ENCODE results near the gene KRT74.

KRT74 gene

DNA sequence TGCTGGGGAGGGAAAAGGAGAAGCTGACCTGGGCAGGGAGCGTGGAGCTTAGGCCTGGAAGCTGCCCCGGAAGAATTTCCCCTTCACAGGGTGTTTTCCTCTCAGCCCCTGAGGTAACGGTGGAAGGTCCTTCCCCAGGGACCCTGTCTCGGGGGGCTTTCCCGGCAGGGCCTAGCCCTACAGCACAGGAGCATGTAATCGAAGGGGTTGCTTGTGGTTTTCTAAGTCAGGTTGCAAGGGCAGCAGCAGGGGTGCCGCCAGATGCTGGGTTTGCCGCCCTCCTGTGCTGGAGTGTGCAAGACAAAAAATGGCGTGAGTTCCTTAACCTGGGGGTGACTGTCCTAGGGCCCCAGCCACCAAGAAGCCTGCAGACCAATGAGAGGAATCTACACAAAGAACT is 1.6 kb upstream of the KRT74 start:
- no peak for DNase-seq (ENCODE audit: low read depth in 2 of 2)

- DNase-seq (ENCODE audit: low read depth in 2 of 2): no peak
These were observed 337 bp downstream of the KRT74 start for GRCh38 chr12:52573306-52573705.

GRCh38 chr12:52570511-52570910 is 3.1 kb downstream of the KRT74 start:
- DNase-seq (ENCODE audit: low read depth in 2 of 2): no peak

- DNase-seq (ENCODE audit: low read depth in 2 of 2): no peak
These were observed 5.5 kb downstream of the KRT74 start for GRCh38 chr12:52568111-52568510.

- no peak for DNase-seq (ENCODE audit: low read depth in 2 of 2)
These were observed 6.8 kb downstream of the KRT74 start for GRCh38 chr12:52566847-52567291.

DNA sequence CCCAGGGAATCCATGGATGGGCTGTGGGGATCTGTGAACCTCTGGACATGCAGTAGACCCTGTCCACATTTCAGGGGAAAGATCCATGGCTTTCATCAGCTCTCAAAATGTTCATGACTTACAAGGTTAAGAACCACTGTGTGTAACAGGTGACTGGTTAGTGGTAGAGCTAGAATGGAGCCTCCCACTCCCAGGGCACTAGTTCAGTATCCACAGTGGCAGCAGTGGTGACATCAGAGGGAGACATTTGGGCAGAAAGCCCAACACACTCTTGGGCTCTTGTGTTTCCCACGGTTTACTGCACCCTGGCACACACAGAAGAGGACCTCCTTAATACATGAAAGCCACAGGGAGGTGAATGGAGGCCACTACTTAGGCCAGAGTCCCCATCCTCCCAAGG is 9.1 kb downstream of the KRT74 start:
- no peak for DNase-seq (ENCODE audit: low read depth in 2 of 2)

- no peak for DNase-seq (ENCODE audit: low read depth in 2 of 2)
These were observed 11.7 kb downstream of the KRT74 start for GRCh38 chr12:52561880-52562449.

- DNase-seq (ENCODE audit: low read depth in 2 of 2): no peak
These were observed 13.7 kb downstream of the KRT74 start for GRCh38 chr12:52559979-52560378.

GRCh38 chr12:52558781-52559445 is 14.7 kb downstream of the KRT74 start:
- no peak for DNase-seq (ENCODE audit: low read depth in 2 of 2)

DNA sequence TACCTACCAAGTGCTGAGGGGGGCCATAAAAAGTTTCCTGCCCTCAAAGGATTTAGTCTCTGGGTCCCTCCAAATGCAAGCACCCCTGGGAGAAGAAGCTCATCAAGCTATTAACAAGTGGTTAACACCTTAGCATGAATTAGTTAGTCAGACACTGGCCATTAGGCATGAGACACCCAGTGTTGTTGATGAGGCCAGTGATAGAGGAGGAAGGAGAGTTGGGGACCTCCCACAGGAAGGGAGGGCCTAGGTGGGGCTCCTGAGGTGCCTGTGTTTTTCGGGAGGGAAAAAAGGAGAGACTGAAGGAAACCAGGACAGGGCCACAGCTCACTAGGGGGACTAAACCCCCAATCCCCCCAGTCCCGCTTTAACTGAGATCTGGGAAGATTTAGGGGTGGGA is 16.2 kb downstream of the KRT74 start:
- no peak for DNase-seq (ENCODE audit: low read depth in 2 of 2)

DNA sequence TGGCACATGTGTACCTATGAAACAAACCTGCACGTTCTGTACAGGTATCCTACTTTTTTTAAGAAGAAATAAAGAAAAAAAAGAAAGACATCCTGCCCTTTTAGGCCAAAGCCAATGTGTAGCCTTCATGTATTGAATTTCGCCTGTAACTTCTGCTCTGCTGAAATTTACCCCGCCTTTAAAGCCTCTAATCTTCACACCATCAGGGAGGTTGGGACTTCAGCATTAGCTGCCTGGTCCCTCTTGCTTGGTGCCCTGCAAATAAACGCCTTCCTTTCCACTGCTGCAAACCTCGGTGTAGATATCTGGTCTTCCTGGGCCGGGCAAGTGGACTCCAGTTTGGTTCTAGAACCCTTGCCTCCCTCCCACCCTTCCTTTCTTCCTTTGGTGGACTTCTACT is 18.1 kb downstream of the KRT74 start:
- DNase-seq (ENCODE audit: low read depth in 2 of 2): no peak

GRCh38 chr12:52552681-52553195 is 20.9 kb downstream of the KRT74 start, which contains the start of gene KRT71:
KRT71 (minus strand) TSS chr12:52553145; CDS start chr12:52553077, 68 bp downstream.
- no peak for DNase-seq (ENCODE audit: low read depth in 2 of 2)

- no peak for DNase-seq (ENCODE audit: low read depth in 2 of 2)
These were observed 21.6 kb downstream of the KRT74 start for GRCh38 chr12:52552055-52552454.

DNA sequence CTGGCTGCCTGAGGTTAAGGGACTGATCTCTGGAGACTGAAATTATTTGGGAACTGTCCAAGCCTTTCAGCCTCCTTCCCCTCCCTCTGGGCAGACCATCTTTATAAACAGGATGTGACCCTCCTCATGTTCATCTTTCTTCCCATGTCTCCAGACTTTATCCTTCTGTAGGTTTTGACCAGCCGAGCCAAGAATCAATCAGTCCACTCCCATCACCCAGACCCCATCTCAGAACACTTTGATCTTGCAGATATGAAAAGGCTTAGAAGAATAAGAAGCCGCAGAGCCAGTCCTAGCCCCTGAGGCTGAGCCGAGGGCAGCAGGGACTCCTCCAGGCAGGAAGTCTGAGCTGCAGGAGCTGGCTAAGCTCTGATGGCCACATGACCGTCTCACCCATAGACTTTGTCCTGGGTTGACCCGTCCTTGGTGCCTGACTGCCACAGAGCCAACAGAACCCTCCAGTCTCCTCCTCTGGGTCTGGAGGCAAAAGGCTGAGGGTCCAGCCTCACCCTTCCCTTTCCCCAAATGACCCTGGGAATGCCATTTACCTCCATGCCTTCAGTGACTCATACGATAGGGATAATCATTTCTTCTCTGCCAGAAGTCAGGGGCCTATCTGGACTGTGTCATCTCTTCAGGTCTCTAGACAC is 22.3 kb downstream of the KRT74 start:
- no peak for DNase-seq (ENCODE audit: low read depth in 2 of 2)

DNA sequence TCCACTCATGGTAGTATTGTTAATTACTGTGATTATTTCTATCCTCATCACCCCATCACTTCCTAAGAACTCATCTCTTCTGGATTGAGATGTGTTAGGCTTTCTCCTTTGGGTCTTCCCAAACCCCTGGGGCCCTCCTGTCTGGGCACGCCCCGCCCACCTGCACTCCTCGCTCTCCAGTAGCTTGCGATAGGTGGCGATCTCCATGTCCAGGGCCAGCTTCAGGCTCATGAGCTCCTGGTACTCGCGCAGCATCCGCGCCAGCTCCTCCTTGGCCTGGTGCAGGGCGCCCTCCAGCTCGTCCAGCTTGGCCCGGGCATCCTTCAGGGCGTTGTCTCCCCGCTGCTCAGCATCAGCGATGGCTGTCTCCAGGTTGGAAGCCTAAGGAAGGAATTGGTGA is 27.5 kb downstream of the KRT74 start:
- no peak for DNase-seq (ENCODE audit: low read depth in 2 of 2)

- no peak for DNase-seq (ENCODE audit: low read depth in 2 of 2)
These were observed 29.4 kb downstream of the KRT74 start for GRCh38 chr12:52543985-52544883.

DNA sequence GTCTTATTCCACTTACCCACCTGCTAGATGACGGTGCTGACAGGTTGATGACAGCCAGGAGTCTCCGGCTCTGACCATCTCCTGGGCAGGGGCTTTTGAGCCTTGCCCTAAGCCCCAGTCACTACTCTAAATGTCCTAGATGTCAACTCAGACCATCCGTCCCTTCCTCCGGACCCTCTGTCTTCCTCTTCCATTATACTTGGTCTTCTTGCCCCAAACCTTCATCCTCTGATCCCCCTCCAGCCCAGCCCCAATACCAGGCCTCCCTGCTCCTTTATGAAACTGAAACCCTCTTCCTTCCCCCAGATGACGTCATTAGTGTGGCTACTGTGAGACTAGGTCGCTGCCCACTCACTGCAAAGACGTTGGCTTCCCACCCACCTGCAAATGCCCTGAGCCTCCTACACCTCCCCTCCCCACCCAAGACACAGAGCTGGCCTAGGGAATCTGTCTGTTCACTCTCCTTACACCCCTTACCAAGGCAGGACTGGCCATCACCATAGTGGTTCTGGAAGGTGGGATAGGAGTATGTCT is 30.8 kb downstream of the KRT74 start:
- DNase-seq (ENCODE audit: low read depth in 2 of 2): no peak

DNA sequence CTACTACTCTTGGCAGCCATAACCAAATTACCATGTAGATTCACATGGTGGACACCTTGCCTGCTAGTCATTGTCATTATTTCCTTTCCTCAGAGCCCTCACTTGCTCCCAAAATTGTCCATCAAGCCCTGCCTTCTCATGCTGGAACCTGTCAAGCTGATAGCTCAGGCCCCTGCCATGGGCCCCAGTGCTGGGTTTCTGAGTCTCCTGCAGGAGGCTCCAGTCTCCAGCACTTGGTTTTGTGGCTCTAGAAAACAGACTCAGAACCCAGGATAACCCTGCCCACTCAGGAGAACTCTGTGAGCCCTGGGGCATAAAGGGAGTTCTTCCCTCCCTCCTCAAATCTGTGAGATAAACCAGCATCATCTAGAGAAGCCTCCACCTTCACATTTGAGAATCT is 31.5 kb downstream of the KRT74 start:
- DNase-seq (ENCODE audit: low read depth in 2 of 2): no peak

- no peak for DNase-seq (ENCODE audit: low read depth in 2 of 2)
These were observed 31.9 kb downstream of the KRT74 start for GRCh38 chr12:52541709-52542108.

- no peak for DNase-seq (ENCODE audit: low read depth in 2 of 2)
These were observed 33.1 kb downstream of the KRT74 start for GRCh38 chr12:52540531-52540930.

GRCh38 chr12:52539821-52540173 is 33.8 kb downstream of the KRT74 start:
- DNase-seq (ENCODE audit: low read depth in 2 of 2): no peak
